ENCODE results near the gene LGALS12.

- TF ChIP-seq CTCF (IDR thresholded peaks at IDR 0.05) (no peak), POLR2AphosphoS5 (IDR thresholded peaks at IDR 0.05) (no peak)
These were observed 52.7 kb downstream of the LGALS12 start for GRCh38 chr11:63558459-63559157.

All from gastroesophageal sphincter (tissue), 3 donors.